GM23338 (cell line): ENCODE results near the gene NMS. TPM values are rescaled to one million over a fixed set of nuclear protein-coding genes. Genes with fewer than 3 reads are reported as not detected.

Experiments used
- ATAC-seq: fragments of 200-7000 bp; cut with Tn5 transposase; 3 replicates; pipeline ENCODE4 v1.9.1; 2020
- DNase-seq: peaks from one replicate; pipeline ENCODE4 v3.0.0-alpha.2; 2015; ENCODE audit warnings: low spot score
- H2AFZ ChIP-seq: fragments of 200-600 bp; sonication (generic); 2 replicates; pipeline ENCODE4 v1.8.0; 2016; ENCODE audit warnings: antibody characterized with exemption, mild to moderate bottlenecking, moderate library complexity
- H3F3A ChIP-seq: fragments of 200-600 bp; sonication (generic); replicated peaks from 2 replicates; pipeline ENCODE4 v1.8.0; 2017; ENCODE audit warnings: antibody characterized with exemption, mixed run types, low read depth
- H3K27ac ChIP-seq: fragments of 200-600 bp; sonication (generic); 2 replicates; pipeline ENCODE4 v1.6.1; 2016; ENCODE audit warnings: low read depth
- H3K27me3 ChIP-seq: fragments of 200-600 bp; sonication (generic); 2 replicates; pipeline ENCODE4 v1.8.0; 2016; ENCODE audit warnings: mild to moderate bottlenecking, mixed run types, moderate library complexity; ENCODE audit not compliant: insufficient read depth
- H3K36me3 ChIP-seq: fragments of 200-600 bp; sonication (generic); 2 replicates; pipeline ENCODE4 v1.8.0; 2016; ENCODE audit warnings: mild to moderate bottlenecking; ENCODE audit not compliant: insufficient read depth
- H3K4me1 ChIP-seq: fragments of 200-600 bp; sonication (generic); 2 replicates; pipeline ENCODE4 v1.8.0; 2016; ENCODE audit warnings: mild to moderate bottlenecking, moderate library complexity; ENCODE audit not compliant: insufficient read depth
- H3K4me2 ChIP-seq: fragments of 200-600 bp; sonication (generic); 2 replicates; pipeline ENCODE4 v1.7.1; 2017; ENCODE audit warnings: mixed run types
- H3K4me3 ChIP-seq: fragments of 200-600 bp; sonication (generic); 2 replicates; pipeline ENCODE4 v1.6.1; 2016; ENCODE audit warnings: mixed run types
- H3K79me2 ChIP-seq: fragments of 200-600 bp; sonication (generic); replicated peaks from 2 replicates; pipeline ENCODE4 v1.8.0; 2017; ENCODE audit warnings: mild to moderate bottlenecking; ENCODE audit not compliant: insufficient read depth
- H3K9me2 ChIP-seq: fragments of 200-600 bp; sonication (generic); 2 replicates; pipeline ENCODE4 v1.8.0; 2017; ENCODE audit not compliant: insufficient read depth
- H4K20me1 ChIP-seq: fragments of 200-600 bp; sonication (generic); replicated peaks from 2 replicates; pipeline ENCODE4 v1.8.0; 2017; ENCODE audit warnings: mild to moderate bottlenecking; ENCODE audit not compliant: insufficient read depth
- H3K27ac Mint-ChIP-seq: 2 replicates; pipeline ENCODE4 v1.8.0; 2020; ENCODE audit warnings: inconsistent platforms, mild to moderate bottlenecking, moderate library complexity, mixed read lengths
- H3K27me3 Mint-ChIP-seq: 3 replicates; pipeline ENCODE4 v1.8.0; 2022; ENCODE audit warnings: low read depth, mild to moderate bottlenecking, moderate library complexity, mixed read lengths, inconsistent platforms; ENCODE audit not compliant: insufficient read depth, poor library complexity
- H3K36me3 Mint-ChIP-seq: 3 replicates; pipeline ENCODE4 v1.8.0; 2021; ENCODE audit warnings: low read depth, mild to moderate bottlenecking, inconsistent platforms, moderate library complexity, mixed read lengths
- H3K4me1 Mint-ChIP-seq: 3 replicates; pipeline ENCODE4 v1.8.0; 2020; ENCODE audit warnings: mild to moderate bottlenecking, inconsistent platforms, mixed read lengths
- H3K4me3 Mint-ChIP-seq: 3 replicates; pipeline ENCODE4 v1.8.0; 2021; ENCODE audit warnings: moderate library complexity, mild to moderate bottlenecking, inconsistent platforms, mixed read lengths
- H3K9me3 Mint-ChIP-seq: 3 replicates; pipeline ENCODE4 v1.8.0; 2020; ENCODE audit warnings: moderate library complexity, mild to moderate bottlenecking, inconsistent platforms, mixed read lengths
- CREB1 ChIP-seq: fragments of 250-450 bp; sonication (Bioruptor Pico); IDR thresholded peaks from 2 replicates; pipeline ENCODE4 v1.5.0; 2020; ENCODE audit warnings: low read depth, mild to moderate bottlenecking, moderate library complexity
- CTCF ChIP-seq, 2 experiments: fragments of 200-600 bp in 1 of 2; sonication (generic) in 1 of 2; conservative IDR thresholded peaks; 2 replicates each; pipeline versions ENCODE4 v1.5.1 to v1.6.1; 2016 to 2017; ENCODE audit warnings: antibody characterized with exemption in 2 of 2, low read depth in 2 of 2, mild to moderate bottlenecking in 2 of 2, moderate library complexity in 1 of 2
- ETS1 ChIP-seq: IDR thresholded peaks from 2 replicates; pipeline ENCODE4 v1.6.1; 2016; ENCODE audit warnings: antibody characterized with exemption
- EZH2 ChIP-seq: fragments of 200-600 bp; sonication (generic); IDR thresholded peaks from one replicate; pipeline ENCODE4 v1.8.0; 2017; ENCODE audit warnings: antibody characterized with exemption, mild to moderate bottlenecking, low read depth; ENCODE audit not compliant: unreplicated experiment
- EZH2phosphoT487 ChIP-seq: fragments of 200-600 bp; sonication (generic); IDR thresholded peaks from one replicate; pipeline ENCODE4 v1.8.1; 2018; ENCODE audit warnings: antibody characterized with exemption; ENCODE audit not compliant: unreplicated experiment
- JUNB ChIP-seq: IDR thresholded peaks from one replicate; pipeline ENCODE4 v1.6.1; 2016; ENCODE audit warnings: antibody characterized with exemption; ENCODE audit not compliant: unreplicated experiment
- NANOG ChIP-seq: IDR thresholded peaks from 2 replicates; pipeline ENCODE4 v1.6.1; 2016; ENCODE audit warnings: antibody characterized with exemption, borderline replicate concordance
- POLR2AphosphoS5 ChIP-seq: IDR thresholded peaks from 2 replicates; pipeline ENCODE4 v1.6.1; 2016; ENCODE audit warnings: antibody characterized with exemption, low read depth
- REST ChIP-seq: IDR thresholded peaks from one replicate; pipeline ENCODE4 v1.6.1; 2018; ENCODE audit warnings: antibody characterized with exemption; ENCODE audit not compliant: unreplicated experiment
- STAT1 ChIP-seq: IDR thresholded peaks from one replicate; pipeline ENCODE4 v1.6.1; 2016; ENCODE audit warnings: antibody characterized with exemption; ENCODE audit not compliant: unreplicated experiment
- ZNF114 ChIP-seq: fragments of 250-450 bp; sonication (Bioruptor Pico); IDR thresholded peaks from 2 replicates; pipeline ENCODE4 v1.5.0; 2020; ENCODE audit warnings: mild to moderate bottlenecking, moderate library complexity
- ZNF331 ChIP-seq: fragments of 250-450 bp; sonication (Bioruptor Pico); IDR thresholded peaks from 2 replicates; pipeline ENCODE4 v1.5.0; 2020; ENCODE audit warnings: low read depth, mild to moderate bottlenecking, moderate library complexity
- ZNF462 ChIP-seq: fragments of 250-450 bp; sonication (Bioruptor Pico); IDR thresholded peaks from 2 replicates; pipeline ENCODE4 v1.5.0; 2020; ENCODE audit warnings: mild to moderate bottlenecking, moderate library complexity
- polyA plus RNA-seq: library from polyadenylated mRNA; unstranded; fragments of >200 nt; fragmentation: Nextera tagmentation; extraction: Ambion mirVana; gene quantifications from 2 replicates; pipeline ENCODE4 v1.2.1, GENCODE V29; 2016
- total RNA-seq: library from RNA; depleted of rRNA; stranded (reverse); fragments of >200 nt; shearing (Covaris generic); gene quantifications from 2 replicates; pipeline ENCODE4 v1.2.3, GENCODE V29; 2014

Gene NMS
- total and polyA plus RNA-seq, 2 experiments from 2014 or later, result not detected

- Mint-ChIP-seq H3K27me3 (peaks cover 4% of the 10 kb centered on the region), H3K27ac (no peak overlapping the region), H3K36me3 (peaks cover 3% of the 10 kb centered on the region; the same call in 1 of the 3 replicates), H3K9me3 (peaks cover 3% of the 10 kb centered on the region; the same call in 1 of the 3 replicates), H3K4me3 (no peak overlapping the region), H3K4me1 (no peaks in the 10 kb centered on the region)
- no peak overlapping the region for H3K27ac ChIP-seq
- no peak overlapping the region for H3K4me3 ChIP-seq
- H2AFZ ChIP-seq, result no peak overlapping the region
- no peaks in the 10 kb centered on the region for H3K79me2 ChIP-seq
- no peak for TF ChIP-seq EZH2
- no peak for TF ChIP-seq ZNF331 (CRISPR knock-in tag)
- TF ChIP-seq JUNB, result no peak
- no peak for TF ChIP-seq ETS1
- no peak for TF ChIP-seq ZNF114
- TF ChIP-seq CREB1 (CRISPR knock-in tag), result no peak
- no peak for TF ChIP-seq ZNF462 (CRISPR knock-in tag)
- no peak for TF ChIP-seq STAT1
- TF ChIP-seq CTCF (conservative IDR thresholded peaks at IDR 0.05; ENCODE audit: low read depth in 2 of 2), result no peak
- TF ChIP-seq REST, result no peak
- TF ChIP-seq NANOG, result no peak
- TF ChIP-seq POLR2AphosphoS5, result no peak
- TF ChIP-seq EZH2phosphoT487, result no peak
- H3K9me2 ChIP-seq, result peaks cover 3% of the 10 kb centered on the region
- H3K36me3 ChIP-seq, result no peaks in the 10 kb centered on the region
- DNase-seq (no peak), ATAC-seq (no peak)
- 0 out of 2 replicates have a peak, but pooled peaks cover 6% of the 10 kb centered on the region for H3K4me1 ChIP-seq
- H3K4me2 ChIP-seq, result no peak overlapping the region
- no peaks in the 10 kb centered on the region for H3F3A ChIP-seq
- no peaks in the 10 kb centered on the region for H3K27me3 ChIP-seq
- no peaks in the 10 kb centered on the region for H4K20me1 ChIP-seq
Observed at GRCh38 chr2:100522430-100522829, 52.1 kb downstream of the NMS start.
